ENCODE measurements around the gene IRF7. TPM values are rescaled to one million over a fixed set of nuclear protein-coding genes. Genes with fewer than 3 reads are reported as not detected.

Gene IRF7
- total and polyA plus RNA-seq, 9 of the 15 experiments (the other 6 are each of a cell fraction or from before 2014, with no cell fraction given) = 0.27 to 7.6 (median 1.8) TPM

DNA sequence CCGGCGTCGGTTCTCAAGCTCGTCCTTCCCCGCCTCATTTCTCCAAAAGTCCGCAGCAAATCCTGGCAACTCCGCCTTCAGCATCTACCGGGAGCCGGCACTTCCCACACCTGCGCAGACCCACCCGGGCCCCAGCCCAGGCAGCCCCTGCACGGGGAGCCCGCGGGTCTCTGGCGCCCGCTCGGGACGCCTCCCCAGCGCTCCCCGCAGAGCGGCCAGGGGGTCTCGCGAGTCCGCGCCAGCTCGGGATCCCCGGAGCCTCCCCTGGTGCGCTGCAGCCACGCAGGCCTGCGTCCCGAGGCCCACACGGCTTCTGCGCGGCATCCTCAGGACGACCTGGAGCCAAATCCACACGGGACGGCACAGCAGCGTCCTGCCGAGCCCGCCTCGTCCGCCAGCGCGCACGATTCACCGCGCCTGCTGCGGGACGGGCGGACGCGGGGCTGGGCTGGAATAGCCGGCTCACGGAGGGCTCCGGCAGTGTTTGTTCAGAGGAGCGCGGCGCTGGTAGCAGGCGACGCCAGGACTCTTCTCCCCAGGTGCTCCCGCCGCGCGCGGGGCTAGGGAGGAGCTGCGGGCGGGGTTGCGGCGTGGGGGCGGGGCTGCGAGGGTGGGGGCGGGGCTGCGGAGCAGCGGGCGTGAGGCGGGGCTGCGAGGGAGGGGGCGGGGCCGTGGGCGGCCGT, 40.3 kb downstream of the IRF7 start (continued):
- TF ChIP-seq, protein P1, sequence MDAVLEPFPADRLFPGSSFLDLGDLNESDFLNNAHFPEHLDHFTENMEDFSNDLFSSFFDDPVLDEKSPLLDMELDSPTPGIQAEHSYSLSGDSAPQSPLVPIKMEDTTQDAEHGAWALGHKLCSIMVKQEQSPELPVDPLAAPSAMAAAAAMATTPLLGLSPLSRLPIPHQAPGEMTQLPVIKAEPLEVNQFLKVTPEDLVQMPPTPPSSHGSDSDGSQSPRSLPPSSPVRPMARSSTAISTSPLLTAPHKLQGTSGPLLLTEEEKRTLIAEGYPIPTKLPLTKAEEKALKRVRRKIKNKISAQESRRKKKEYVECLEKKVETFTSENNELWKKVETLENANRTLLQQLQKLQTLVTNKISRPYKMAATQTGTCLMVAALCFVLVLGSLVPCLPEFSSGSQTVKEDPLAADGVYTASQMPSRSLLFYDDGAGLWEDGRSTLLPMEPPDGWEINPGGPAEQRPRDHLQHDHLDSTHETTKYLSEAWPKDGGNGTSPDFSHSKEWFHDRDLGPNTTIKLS (IDR thresholded peaks at IDR 0.05; ENCODE audit: borderline replicate concordance, low read depth) = no peak
- TF ChIP-seq SETDB1 (IDR thresholded peaks at IDR 0.05; ENCODE audit: low read length) (no peak), SAFB (IDR thresholded peaks at IDR 0.05; ENCODE audit: borderline replicate concordance, low read depth, low read length) (peak; percentile 91), ZNF143 (CRISPR knock-in tag; IDR thresholded peaks at IDR 0.05) (no peak), ZBTB9 (CRISPR knock-in tag; IDR thresholded peaks at IDR 0.05) (peak; percentile 67; the same call in 1 of the 2 replicates), RBM34 (IDR thresholded peaks at IDR 0.05; ENCODE audit: borderline replicate concordance, insufficient read depth, low read length) (peak; percentile 97; the same call in 1 of the 2 replicates), ZNF263 (CRISPR knock-in tag; IDR thresholded peaks at IDR 0.05; ENCODE audit: borderline replicate concordance) (peak; percentile 92), TRIM25 (IDR thresholded peaks at IDR 0.05; ENCODE audit: borderline replicate concordance) (no peak), FOXJ2 (tag; IDR thresholded peaks at IDR 0.05) (no peak), YBX1 (IDR thresholded peaks at IDR 0.05) (no peak), GATAD2B (IDR thresholded peaks at IDR 0.05; ENCODE audit: borderline replicate concordance) (no peak)
- TF ChIP-seq, protein P2, sequence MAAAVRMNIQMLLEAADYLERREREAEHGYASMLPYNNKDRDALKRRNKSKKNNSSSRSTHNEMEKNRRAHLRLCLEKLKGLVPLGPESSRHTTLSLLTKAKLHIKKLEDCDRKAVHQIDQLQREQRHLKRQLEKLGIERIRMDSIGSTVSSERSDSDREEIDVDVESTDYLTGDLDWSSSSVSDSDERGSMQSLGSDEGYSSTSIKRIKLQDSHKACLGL (CRISPR knock-in tag; IDR thresholded peaks at IDR 0.05; ENCODE audit: borderline replicate concordance, poor library complexity, severe bottlenecking) = no peak
